ENCODE results near the gene CD99.

GRCh38 chrX:2642791-2643190 lies 48.3 kb upstream of the CD99 start:
- TF ChIP-seq, protein P1, sequence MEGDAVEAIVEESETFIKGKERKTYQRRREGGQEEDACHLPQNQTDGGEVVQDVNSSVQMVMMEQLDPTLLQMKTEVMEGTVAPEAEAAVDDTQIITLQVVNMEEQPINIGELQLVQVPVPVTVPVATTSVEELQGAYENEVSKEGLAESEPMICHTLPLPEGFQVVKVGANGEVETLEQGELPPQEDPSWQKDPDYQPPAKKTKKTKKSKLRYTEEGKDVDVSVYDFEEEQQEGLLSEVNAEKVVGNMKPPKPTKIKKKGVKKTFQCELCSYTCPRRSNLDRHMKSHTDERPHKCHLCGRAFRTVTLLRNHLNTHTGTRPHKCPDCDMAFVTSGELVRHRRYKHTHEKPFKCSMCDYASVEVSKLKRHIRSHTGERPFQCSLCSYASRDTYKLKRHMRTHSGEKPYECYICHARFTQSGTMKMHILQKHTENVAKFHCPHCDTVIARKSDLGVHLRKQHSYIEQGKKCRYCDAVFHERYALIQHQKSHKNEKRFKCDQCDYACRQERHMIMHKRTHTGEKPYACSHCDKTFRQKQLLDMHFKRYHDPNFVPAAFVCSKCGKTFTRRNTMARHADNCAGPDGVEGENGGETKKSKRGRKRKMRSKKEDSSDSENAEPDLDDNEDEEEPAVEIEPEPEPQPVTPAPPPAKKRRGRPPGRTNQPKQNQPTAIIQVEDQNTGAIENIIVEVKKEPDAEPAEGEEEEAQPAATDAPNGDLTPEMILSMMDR (IDR thresholded peaks at IDR 0.05 in 4 of 5, conservative IDR thresholded peaks at IDR 0.05 in 1 of 5) = no peak
- TF ChIP-seq POLR2A (IDR thresholded peaks at IDR 0.05) = no peak

Data from gastrocnemius medialis (tissue), 4 donors.